Nephron progenitor cell (in vitro differentiated cells): Measurements from ENCODE around the gene CTAGE1.

ENCODE experiments used
- DNase-seq: peaks from one replicate; pipeline ENCODE4 v3.0.0; 2021
- H3K27ac Mint-ChIP-seq: 2 replicates; pipeline ENCODE4 v1.8.0; 2021; ENCODE audit warnings: mild to moderate bottlenecking, moderate library complexity, mixed read lengths
- H3K27me3 Mint-ChIP-seq: 2 replicates; pipeline ENCODE4 v1.8.0; 2021; ENCODE audit warnings: mild to moderate bottlenecking, low read depth, mixed read lengths; ENCODE audit not compliant: poor library complexity
- H3K36me3 Mint-ChIP-seq: 2 replicates; pipeline ENCODE4 v1.8.0; 2021; ENCODE audit warnings: low read depth, mixed read lengths
- H3K4me1 Mint-ChIP-seq: 2 replicates; pipeline ENCODE4 v1.8.0; 2021; ENCODE audit warnings: mixed read lengths
- H3K4me3 Mint-ChIP-seq: 2 replicates; pipeline ENCODE4 v1.8.0; 2021; ENCODE audit warnings: mild to moderate bottlenecking, moderate library complexity, mixed read lengths
- H3K9me3 Mint-ChIP-seq: 2 replicates; pipeline ENCODE4 v1.8.0; 2021; ENCODE audit warnings: mild to moderate bottlenecking, moderate library complexity, mixed read lengths
- TF ChIP-seq, protein P1 (sequence below): fragments of 200-600 bp; sonication (generic); IDR thresholded peaks from 2 replicates; pipeline ENCODE4 v1.5.0; 2021; ENCODE audit warnings: antibody characterized with exemption

CTAGE1 gene

DNA sequence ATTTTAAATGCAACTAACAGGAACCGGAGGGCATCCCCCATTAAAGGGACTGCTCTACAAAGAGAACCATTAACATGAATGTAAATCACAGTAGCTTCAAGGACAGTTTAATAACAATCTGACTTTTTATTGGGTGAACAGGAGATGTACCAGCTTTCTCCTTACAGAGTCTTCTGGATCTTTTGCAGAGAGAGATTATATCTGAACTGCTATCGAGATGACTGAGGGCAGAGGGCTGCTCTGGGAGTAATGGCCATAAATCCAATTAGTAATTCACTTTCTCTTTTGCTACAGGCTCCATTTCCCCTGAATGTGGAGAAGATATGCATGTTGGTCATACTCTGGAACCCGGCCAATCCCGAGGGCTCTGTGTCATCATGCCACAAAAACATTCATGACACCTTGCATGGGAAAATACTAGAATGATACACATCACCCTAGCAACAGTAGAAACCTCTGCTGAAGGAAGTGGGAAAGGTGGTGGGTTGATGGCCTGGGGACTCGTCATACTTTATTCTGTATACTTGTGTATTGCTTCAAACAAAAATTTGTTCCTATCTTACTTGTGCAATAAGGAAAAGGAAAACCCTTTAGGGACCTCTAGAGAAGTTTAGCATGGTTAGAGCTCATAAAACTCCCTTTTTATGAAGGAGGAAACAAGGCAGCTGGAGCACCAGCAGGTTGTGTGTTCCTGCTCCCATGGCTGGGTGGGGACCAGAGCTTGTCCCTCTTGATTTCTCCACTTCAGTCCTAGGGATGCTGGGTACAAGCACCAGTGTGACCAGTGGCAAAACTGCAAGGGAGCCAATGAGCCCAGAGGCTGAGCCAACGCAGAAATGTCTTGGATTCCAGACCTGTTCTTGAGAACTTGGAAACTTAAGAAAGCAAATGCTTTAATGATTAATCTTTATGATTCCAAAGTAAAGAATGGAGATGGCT, 26.0 kb downstream of the CTAGE1 start:
- Mint-ChIP-seq H3K27ac (no peak overlapping the region), H3K27me3 (peaks cover 22% of the 10 kb centered on the region), H3K4me1 (no peaks in the 10 kb centered on the region), H3K9me3 (no peaks in the 10 kb centered on the region), H3K36me3 (no peaks in the 10 kb centered on the region), H3K4me3 (no peak overlapping the region)
- TF ChIP-seq, protein P1, sequence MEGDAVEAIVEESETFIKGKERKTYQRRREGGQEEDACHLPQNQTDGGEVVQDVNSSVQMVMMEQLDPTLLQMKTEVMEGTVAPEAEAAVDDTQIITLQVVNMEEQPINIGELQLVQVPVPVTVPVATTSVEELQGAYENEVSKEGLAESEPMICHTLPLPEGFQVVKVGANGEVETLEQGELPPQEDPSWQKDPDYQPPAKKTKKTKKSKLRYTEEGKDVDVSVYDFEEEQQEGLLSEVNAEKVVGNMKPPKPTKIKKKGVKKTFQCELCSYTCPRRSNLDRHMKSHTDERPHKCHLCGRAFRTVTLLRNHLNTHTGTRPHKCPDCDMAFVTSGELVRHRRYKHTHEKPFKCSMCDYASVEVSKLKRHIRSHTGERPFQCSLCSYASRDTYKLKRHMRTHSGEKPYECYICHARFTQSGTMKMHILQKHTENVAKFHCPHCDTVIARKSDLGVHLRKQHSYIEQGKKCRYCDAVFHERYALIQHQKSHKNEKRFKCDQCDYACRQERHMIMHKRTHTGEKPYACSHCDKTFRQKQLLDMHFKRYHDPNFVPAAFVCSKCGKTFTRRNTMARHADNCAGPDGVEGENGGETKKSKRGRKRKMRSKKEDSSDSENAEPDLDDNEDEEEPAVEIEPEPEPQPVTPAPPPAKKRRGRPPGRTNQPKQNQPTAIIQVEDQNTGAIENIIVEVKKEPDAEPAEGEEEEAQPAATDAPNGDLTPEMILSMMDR = no peak
- no peak for DNase-seq

DNA sequence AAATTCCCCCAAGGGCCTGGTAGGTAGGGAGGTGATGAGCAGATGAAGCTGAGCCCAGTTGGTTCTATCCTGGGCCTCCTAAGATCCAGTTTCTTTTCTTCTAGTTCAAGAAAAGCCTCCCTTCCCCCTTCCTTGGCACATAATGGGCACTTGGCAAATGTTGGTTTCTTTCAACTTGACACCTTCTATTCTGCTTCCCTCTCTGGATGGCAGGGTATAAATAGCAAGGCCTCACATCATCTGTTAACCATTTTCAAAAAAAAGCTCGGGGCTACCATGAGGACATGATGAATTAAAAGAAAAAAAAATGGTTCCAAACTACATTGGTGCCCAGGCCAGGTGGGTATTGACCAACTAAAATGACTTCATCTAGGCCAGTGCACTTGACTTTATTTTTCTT, 29.9 kb downstream of the CTAGE1 start:
- TF ChIP-seq, protein P1 = no peak
- Mint-ChIP-seq H3K36me3 (no peaks in the 10 kb centered on the region), H3K27me3 (peaks cover 22% of the 10 kb centered on the region), H3K4me3 (no peak overlapping the region), H3K4me1 (no peaks in the 10 kb centered on the region), H3K9me3 (no peaks in the 10 kb centered on the region), H3K27ac (no peak overlapping the region)
- DNase-seq = no peak

DNA sequence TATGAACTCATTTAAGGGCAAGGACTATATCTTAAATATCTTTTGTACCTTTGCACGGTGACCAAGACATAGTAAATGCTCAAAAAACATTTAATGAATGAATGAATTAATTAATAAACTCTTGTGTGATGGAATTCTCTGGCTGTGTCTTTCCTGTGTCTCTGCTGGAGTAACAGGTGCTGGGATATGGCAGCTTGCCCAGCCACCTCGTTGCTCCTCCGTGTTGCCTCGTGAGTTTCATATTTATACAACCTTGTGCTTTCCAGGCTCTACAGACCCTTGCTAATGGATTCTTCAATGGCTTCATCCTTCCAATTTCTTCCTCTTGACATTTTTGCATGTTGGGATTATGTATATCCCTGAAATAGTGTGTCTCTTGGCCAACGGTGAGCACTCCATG, 30.4 kb downstream of the CTAGE1 start:
- TF ChIP-seq, protein P1 = no peak
- Mint-ChIP-seq H3K36me3 (no peaks in the 10 kb centered on the region), H3K9me3 (no peaks in the 10 kb centered on the region), H3K4me3 (no peak overlapping the region), H3K27ac (no peak overlapping the region), H3K27me3 (peaks cover 20% of the 10 kb centered on the region), H3K4me1 (no peaks in the 10 kb centered on the region)
- no peak for DNase-seq

DNA sequence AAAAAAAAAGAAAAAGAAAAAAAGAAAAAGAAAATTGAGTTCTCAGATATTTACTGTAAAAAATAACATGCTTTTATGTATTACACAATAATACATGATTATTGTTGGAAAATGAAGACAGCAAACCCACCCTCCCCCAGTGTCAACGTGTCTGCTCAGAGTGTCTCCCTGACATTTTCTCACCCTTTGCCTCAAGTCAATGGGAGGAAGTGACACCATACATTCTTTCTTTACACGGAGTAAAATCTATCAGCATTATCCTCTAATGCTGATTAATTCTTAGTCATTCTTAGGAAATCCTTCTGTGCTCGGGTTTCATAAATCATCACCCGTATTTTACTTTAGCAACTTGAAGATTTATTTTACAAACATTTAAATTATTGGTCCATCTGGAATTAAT, 32.0 kb downstream of the CTAGE1 start:
- DNase-seq = no peak
- TF ChIP-seq, protein P1 = no peak
- Mint-ChIP-seq H3K4me1 (no peaks in the 10 kb centered on the region), H3K4me3 (no peak overlapping the region), H3K27me3 (peaks cover 30% of the 10 kb centered on the region), H3K27ac (no peak overlapping the region), H3K9me3 (no peaks in the 10 kb centered on the region), H3K36me3 (no peaks in the 10 kb centered on the region)

DNA sequence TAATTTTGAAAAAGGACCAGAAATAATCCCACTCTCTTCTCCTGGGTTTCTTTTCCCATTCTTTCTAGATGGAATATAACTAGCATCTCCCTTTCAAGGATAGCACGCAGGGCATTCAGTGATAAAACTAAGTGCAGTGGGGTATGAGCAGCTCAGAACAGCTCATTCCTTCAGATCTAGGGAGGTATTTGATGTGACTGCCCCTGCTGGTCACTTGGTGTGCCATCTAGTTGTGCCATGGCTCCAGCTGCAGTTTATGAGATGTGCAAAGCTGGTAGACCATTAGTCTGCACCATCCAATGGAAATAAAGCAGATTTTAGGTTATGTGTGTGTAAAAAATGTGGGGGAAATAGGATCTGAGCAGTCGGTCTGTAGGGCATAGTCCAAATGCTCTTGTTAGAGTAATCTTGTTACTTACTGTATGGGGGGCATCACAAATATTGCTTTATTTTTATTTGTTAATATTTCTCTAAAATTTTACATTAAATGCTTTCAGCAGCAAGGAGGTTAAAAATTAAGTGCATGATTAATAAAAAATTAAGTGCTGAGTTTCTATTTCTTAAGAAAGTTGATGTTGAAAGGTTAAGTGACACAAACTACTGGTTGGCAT, 38.9 kb downstream of the CTAGE1 start:
- Mint-ChIP-seq H3K4me1 (no peaks in the 10 kb centered on the region), H3K27ac (no peak overlapping the region), H3K9me3 (no peaks in the 10 kb centered on the region), H3K27me3 (peaks cover 36% of the 10 kb centered on the region), H3K4me3 (no peak overlapping the region), H3K36me3 (no peaks in the 10 kb centered on the region)
- DNase-seq = no peak
- TF ChIP-seq, protein P1 = peak; percentile 52
